ENCODE data around the gene IQGAP2. TPM values are rescaled to one million over a fixed set of nuclear protein-coding genes. Genes with fewer than 3 reads are reported as not detected.

Gene IQGAP2
- total RNA-seq, 1 donor: 0.36 TPM

- H3K27ac ChIP-seq (ENCODE audit: low read depth, low read length): no peak overlapping the region
- H2AFZ ChIP-seq (ENCODE audit: low read length): no peak overlapping the region
- no peaks in the 10 kb centered on the region for H3K36me3 ChIP-seq (ENCODE audit: insufficient read depth, low read length)
- DNase-seq (ENCODE audit: insufficient read length, low spot score, missing footprints): no peak
- no peaks in the 10 kb centered on the region for H3K9me3 ChIP-seq (ENCODE audit: low read depth, low read length)
- no peak overlapping the region for H3K4me2 ChIP-seq (ENCODE audit: insufficient read depth, low read length)
- peaks cover 13% of the 10 kb centered on the region for H3K27me3 ChIP-seq (ENCODE audit: insufficient read depth, low read length)
- no peak for TF ChIP-seq CTCF (IDR thresholded peaks at IDR 0.05; ENCODE audit: extremely low read depth, low read depth, low read length)
- H4K20me1 ChIP-seq (ENCODE audit: insufficient read depth, low read length): no peaks in the 10 kb centered on the region
- no peaks in the 10 kb centered on the region for H3K4me1 ChIP-seq (ENCODE audit: insufficient read depth, low read length)
- no peak overlapping the region for H3K4me3 ChIP-seq (ENCODE audit: insufficient read depth, low read length)
- H3K79me2 ChIP-seq (ENCODE audit: insufficient read depth, low read length): no peaks in the 10 kb centered on the region
Measured at GRCh38 chr5:76397200-76397599, 5.9 kb upstream of the IQGAP2 start.

GRCh38 chr5:76399268-76399667 lies 3.8 kb upstream of the IQGAP2 start:
- H2AFZ ChIP-seq (ENCODE audit: low read length): no peak overlapping the region
- no peaks in the 10 kb centered on the region for H4K20me1 ChIP-seq (ENCODE audit: insufficient read depth, low read length)
- H3K79me2 ChIP-seq (ENCODE audit: insufficient read depth, low read length): no peaks in the 10 kb centered on the region
- no peak overlapping the region for H3K4me3 ChIP-seq (ENCODE audit: insufficient read depth, low read length)
- H3K4me1 ChIP-seq (ENCODE audit: insufficient read depth, low read length): no peaks in the 10 kb centered on the region
- no peaks in the 10 kb centered on the region for H3K36me3 ChIP-seq (ENCODE audit: insufficient read depth, low read length)
- no peak overlapping the region for H3K27ac ChIP-seq (ENCODE audit: low read depth, low read length)
- no peak for DNase-seq (ENCODE audit: insufficient read length, low spot score, missing footprints)
- no peak overlapping the region for H3K4me2 ChIP-seq (ENCODE audit: insufficient read depth, low read length)
- no peak for TF ChIP-seq CTCF (IDR thresholded peaks at IDR 0.05; ENCODE audit: extremely low read depth, low read depth, low read length)
- peaks cover 21% of the 10 kb centered on the region for H3K27me3 ChIP-seq (ENCODE audit: insufficient read depth, low read length)
- no peaks in the 10 kb centered on the region for H3K9me3 ChIP-seq (ENCODE audit: low read depth, low read length)

GRCh38 chr5:76400466-76400865 lies 2.6 kb upstream of the IQGAP2 start:
- Histone ChIP-seq H3K79me2 (ENCODE audit: insufficient read depth, low read length) (no peaks in the 10 kb centered on the region), H4K20me1 (ENCODE audit: insufficient read depth, low read length) (no peaks in the 10 kb centered on the region), H3K4me1 (ENCODE audit: insufficient read depth, low read length) (no peaks in the 10 kb centered on the region), H3K4me3 (ENCODE audit: insufficient read depth, low read length) (no peak overlapping the region), H3K36me3 (ENCODE audit: insufficient read depth, low read length) (no peaks in the 10 kb centered on the region), H2AFZ (ENCODE audit: low read length) (no peak overlapping the region), H3K27me3 (ENCODE audit: insufficient read depth, low read length) (peaks cover 28% of the 10 kb centered on the region), H3K9me3 (ENCODE audit: low read depth, low read length) (no peaks in the 10 kb centered on the region), H3K27ac (ENCODE audit: low read depth, low read length) (no peak overlapping the region), H3K4me2 (ENCODE audit: insufficient read depth, low read length) (no peak overlapping the region)
- no peak for DNase-seq (ENCODE audit: insufficient read length, low spot score, missing footprints)
- TF ChIP-seq CTCF (IDR thresholded peaks at IDR 0.05; ENCODE audit: extremely low read depth, low read depth, low read length): no peak

- H4K20me1 ChIP-seq (ENCODE audit: insufficient read depth, low read length): no peaks in the 10 kb centered on the region
- H3K9me3 ChIP-seq (ENCODE audit: low read depth, low read length): no peaks in the 10 kb centered on the region
- H3K4me1 ChIP-seq (ENCODE audit: insufficient read depth, low read length): no peaks in the 10 kb centered on the region
- no peak overlapping the region for H3K4me3 ChIP-seq (ENCODE audit: insufficient read depth, low read length)
- no peak overlapping the region for H2AFZ ChIP-seq (ENCODE audit: low read length)
- no peaks in the 10 kb centered on the region for H3K36me3 ChIP-seq (ENCODE audit: insufficient read depth, low read length)
- H3K27me3 ChIP-seq (ENCODE audit: insufficient read depth, low read length): peaks cover 28% of the 10 kb centered on the region
- no peak for DNase-seq (ENCODE audit: insufficient read length, low spot score, missing footprints)
- no peak overlapping the region for H3K27ac ChIP-seq (ENCODE audit: low read depth, low read length)
- H3K4me2 ChIP-seq (ENCODE audit: insufficient read depth, low read length): no peak overlapping the region
- H3K79me2 ChIP-seq (ENCODE audit: insufficient read depth, low read length): no peaks in the 10 kb centered on the region
- no peak for TF ChIP-seq CTCF (IDR thresholded peaks at IDR 0.05; ENCODE audit: extremely low read depth, low read depth, low read length)
Measured at GRCh38 chr5:76401801-76402250, 1.3 kb upstream of the IQGAP2 start.

All from osteoblast (primary cell).